Measurements from ENCODE around the gene SBSN. TPM values are rescaled to one million over a fixed set of nuclear protein-coding genes. Genes with fewer than 3 reads are reported as not detected.

Gene SBSN
- total and polyA plus RNA-seq, 9 of the 15 experiments (the other 6 are each of a cell fraction or from before 2014, with no cell fraction given) = 0.05 TPM; not detected in 8

DNA sequence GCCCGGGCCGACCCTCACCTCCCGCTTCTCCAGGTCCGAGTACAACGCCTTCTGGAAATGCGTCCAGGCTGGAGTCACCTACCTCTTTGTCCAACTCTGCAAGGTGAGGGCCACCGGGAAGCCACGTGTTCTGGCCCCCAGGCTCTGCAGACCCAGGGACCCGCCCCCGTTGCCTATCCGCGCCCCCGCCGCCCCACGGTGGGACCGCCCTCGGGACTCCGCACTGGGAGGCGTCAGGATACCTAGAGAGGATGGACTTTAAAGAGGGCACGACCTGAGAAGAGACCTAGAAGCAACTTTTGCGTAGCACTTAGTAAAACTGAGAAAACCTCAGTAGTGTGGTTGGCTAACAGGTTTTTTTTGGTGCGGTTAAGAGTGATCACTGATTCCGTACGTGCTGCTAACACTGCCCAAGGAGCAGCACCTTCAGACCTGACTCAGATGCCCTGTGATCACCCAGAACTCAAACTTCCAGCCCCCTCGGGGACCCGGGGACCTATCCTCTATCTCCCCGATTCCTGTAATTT is 17.8 kb upstream of the SBSN start (continued):
- no peak for TF ChIP-seq SREBF1 (IDR thresholded peaks at IDR 0.05; ENCODE audit: borderline replicate concordance, low read depth, low read length)
- TF ChIP-seq, protein P1, sequence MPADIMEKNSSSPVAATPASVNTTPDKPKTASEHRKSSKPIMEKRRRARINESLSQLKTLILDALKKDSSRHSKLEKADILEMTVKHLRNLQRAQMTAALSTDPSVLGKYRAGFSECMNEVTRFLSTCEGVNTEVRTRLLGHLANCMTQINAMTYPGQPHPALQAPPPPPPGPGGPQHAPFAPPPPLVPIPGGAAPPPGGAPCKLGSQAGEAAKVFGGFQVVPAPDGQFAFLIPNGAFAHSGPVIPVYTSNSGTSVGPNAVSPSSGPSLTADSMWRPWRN (IDR thresholded peaks at IDR 0.05; ENCODE audit: low read depth) = no peak
- TF ChIP-seq ZNF24 (IDR thresholded peaks at IDR 0.05) = no peak
- no peak for TF ChIP-seq POLR2AphosphoS5 (IDR thresholded peaks at IDR 0.05; ENCODE audit: control insufficient read depth, insufficient read depth, low read depth, low read length)
- TF ChIP-seq KDM1A (IDR thresholded peaks at IDR 0.05) = no peak
- TF ChIP-seq NCOA4 (IDR thresholded peaks at IDR 0.05; ENCODE audit: partially characterized antibody) = no peak
- TF ChIP-seq, protein P2, sequence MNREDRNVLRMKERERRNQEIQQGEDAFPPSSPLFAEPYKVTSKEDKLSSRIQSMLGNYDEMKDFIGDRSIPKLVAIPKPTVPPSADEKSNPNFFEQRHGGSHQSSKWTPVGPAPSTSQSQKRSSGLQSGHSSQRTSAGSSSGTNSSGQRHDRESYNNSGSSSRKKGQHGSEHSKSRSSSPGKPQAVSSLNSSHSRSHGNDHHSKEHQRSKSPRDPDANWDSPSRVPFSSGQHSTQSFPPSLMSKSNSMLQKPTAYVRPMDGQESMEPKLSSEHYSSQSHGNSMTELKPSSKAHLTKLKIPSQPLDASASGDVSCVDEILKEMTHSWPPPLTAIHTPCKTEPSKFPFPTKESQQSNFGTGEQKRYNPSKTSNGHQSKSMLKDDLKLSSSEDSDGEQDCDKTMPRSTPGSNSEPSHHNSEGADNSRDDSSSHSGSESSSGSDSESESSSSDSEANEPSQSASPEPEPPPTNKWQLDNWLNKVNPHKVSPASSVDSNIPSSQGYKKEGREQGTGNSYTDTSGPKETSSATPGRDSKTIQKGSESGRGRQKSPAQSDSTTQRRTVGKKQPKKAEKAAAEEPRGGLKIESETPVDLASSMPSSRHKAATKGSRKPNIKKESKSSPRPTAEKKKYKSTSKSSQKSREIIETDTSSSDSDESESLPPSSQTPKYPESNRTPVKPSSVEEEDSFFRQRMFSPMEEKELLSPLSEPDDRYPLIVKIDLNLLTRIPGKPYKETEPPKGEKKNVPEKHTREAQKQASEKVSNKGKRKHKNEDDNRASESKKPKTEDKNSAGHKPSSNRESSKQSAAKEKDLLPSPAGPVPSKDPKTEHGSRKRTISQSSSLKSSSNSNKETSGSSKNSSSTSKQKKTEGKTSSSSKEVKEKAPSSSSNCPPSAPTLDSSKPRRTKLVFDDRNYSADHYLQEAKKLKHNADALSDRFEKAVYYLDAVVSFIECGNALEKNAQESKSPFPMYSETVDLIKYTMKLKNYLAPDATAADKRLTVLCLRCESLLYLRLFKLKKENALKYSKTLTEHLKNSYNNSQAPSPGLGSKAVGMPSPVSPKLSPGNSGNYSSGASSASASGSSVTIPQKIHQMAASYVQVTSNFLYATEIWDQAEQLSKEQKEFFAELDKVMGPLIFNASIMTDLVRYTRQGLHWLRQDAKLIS (CRISPR knock-in tag; IDR thresholded peaks at IDR 0.05) = no peak
- no peak for TF ChIP-seq RBFOX2 (IDR thresholded peaks at IDR 0.05; ENCODE audit: low read depth, low read length)
- no peak for TF ChIP-seq ZNF121 (CRISPR knock-in tag; conservative IDR thresholded peaks at IDR 0.05)
- 0 out of 2 replicates have a peak, but pooled peaks have one; percentile 4 for TF ChIP-seq SP1 (CRISPR knock-in tag; IDR thresholded peaks at IDR 0.05)
- no peak for TF ChIP-seq SMARCA5 (IDR thresholded peaks at IDR 0.05)
- TF ChIP-seq, protein P3, sequence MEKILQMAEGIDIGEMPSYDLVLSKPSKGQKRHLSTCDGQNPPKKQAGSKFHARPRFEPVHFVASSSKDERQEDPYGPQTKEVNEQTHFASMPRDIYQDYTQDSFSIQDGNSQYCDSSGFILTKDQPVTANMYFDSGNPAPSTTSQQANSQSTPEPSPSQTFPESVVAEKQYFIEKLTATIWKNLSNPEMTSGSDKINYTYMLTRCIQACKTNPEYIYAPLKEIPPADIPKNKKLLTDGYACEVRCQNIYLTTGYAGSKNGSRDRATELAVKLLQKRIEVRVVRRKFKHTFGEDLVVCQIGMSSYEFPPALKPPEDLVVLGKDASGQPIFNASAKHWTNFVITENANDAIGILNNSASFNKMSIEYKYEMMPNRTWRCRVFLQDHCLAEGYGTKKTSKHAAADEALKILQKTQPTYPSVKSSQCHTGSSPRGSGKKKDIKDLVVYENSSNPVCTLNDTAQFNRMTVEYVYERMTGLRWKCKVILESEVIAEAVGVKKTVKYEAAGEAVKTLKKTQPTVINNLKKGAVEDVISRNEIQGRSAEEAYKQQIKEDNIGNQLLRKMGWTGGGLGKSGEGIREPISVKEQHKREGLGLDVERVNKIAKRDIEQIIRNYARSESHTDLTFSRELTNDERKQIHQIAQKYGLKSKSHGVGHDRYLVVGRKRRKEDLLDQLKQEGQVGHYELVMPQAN (IDR thresholded peaks at IDR 0.05; ENCODE audit: borderline replicate concordance) = peak; percentile 78
- no peak for TF ChIP-seq DPF2 (IDR thresholded peaks at IDR 0.05)
- TF ChIP-seq ETV5 (CRISPR knock-in tag; IDR thresholded peaks at IDR 0.05; ENCODE audit: low read depth) = no peak
- TF ChIP-seq, protein P4, sequence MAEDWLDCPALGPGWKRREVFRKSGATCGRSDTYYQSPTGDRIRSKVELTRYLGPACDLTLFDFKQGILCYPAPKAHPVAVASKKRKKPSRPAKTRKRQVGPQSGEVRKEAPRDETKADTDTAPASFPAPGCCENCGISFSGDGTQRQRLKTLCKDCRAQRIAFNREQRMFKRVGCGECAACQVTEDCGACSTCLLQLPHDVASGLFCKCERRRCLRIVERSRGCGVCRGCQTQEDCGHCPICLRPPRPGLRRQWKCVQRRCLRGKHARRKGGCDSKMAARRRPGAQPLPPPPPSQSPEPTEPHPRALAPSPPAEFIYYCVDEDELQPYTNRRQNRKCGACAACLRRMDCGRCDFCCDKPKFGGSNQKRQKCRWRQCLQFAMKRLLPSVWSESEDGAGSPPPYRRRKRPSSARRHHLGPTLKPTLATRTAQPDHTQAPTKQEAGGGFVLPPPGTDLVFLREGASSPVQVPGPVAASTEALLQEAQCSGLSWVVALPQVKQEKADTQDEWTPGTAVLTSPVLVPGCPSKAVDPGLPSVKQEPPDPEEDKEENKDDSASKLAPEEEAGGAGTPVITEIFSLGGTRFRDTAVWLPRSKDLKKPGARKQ (CRISPR knock-in tag; IDR thresholded peaks at IDR 0.05) = no peak
- TF ChIP-seq ZNF124 (CRISPR knock-in tag; IDR thresholded peaks at IDR 0.05) = no peak
- TF ChIP-seq EGR1 (conservative IDR thresholded peaks at IDR 0.05) = peak; percentile 76
- TF ChIP-seq BRF1 (IDR thresholded peaks at IDR 0.05; ENCODE audit: borderline replicate concordance, extremely low read depth, insufficient read length) = no peak
- no peak for TF ChIP-seq CEBPG (CRISPR knock-in tag; IDR thresholded peaks at IDR 0.05)
- no peak for TF ChIP-seq CEBPG (tag; conservative IDR thresholded peaks at IDR 0.05 in 1 of 2, IDR thresholded peaks at IDR 0.05 in 1 of 2)
- no peak for TF ChIP-seq TEAD2 (tag; IDR thresholded peaks at IDR 0.05)
- no peak for TF ChIP-seq MYNN (IDR thresholded peaks at IDR 0.05)
- TF ChIP-seq MYNN (CRISPR knock-in tag; IDR thresholded peaks at IDR 0.05) = no peak
- TF ChIP-seq ZNF79 (CRISPR knock-in tag; IDR thresholded peaks at IDR 0.05; ENCODE audit: low read depth) = no peak

Measured in K562 (cell line).